GM19240 (cell line): ENCODE results near the gene VPS25.

Experiments
- DNase-seq: peaks from one replicate; pipeline ENCODE4 v3.0.0; 2011; ENCODE audit warnings: low spot score; ENCODE audit not compliant: insufficient read length

Gene VPS25

DNA sequence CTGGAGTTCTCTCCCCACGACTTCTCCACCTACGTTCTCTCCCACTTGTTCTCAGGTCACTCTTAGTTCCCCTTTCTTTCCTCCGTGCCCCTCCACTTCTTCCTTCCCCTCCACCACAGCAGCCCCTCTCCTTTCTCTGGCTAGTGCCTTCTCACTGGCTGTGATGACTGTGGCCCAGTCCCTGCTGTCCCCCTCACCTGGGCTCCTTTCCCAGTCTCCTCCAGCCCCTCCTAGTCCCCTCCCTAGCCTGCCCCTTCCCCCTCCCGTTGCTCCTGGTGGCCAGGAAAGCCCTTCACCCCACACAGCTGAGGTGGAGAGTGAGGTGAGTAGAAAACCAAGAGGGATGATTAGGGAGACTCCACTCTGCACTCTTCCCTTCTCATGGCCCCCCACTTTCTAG is 21.8 kb downstream of the VPS25 start:
- no peak for DNase-seq

DNA sequence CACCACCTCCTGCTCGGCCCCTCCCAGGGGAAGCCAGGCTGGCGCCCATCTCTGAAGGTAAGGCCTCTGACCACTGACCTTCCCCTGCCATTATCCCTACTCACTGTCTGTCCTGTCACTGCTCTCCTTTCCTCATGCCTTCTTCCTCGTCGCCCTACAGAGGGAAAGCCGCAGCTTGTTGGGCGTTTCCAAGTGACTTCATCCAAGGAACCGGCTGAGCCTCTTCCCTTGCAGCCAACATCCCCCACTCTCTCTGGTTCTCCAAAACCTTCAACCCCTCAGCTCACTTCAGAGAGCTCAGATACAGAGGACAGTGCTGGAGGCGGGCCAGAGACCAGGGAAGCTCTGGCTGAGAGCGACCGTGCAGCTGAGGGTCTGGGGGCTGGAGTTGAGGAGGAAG is 22.2 kb downstream of the VPS25 start:
- no peak for DNase-seq

DNA sequence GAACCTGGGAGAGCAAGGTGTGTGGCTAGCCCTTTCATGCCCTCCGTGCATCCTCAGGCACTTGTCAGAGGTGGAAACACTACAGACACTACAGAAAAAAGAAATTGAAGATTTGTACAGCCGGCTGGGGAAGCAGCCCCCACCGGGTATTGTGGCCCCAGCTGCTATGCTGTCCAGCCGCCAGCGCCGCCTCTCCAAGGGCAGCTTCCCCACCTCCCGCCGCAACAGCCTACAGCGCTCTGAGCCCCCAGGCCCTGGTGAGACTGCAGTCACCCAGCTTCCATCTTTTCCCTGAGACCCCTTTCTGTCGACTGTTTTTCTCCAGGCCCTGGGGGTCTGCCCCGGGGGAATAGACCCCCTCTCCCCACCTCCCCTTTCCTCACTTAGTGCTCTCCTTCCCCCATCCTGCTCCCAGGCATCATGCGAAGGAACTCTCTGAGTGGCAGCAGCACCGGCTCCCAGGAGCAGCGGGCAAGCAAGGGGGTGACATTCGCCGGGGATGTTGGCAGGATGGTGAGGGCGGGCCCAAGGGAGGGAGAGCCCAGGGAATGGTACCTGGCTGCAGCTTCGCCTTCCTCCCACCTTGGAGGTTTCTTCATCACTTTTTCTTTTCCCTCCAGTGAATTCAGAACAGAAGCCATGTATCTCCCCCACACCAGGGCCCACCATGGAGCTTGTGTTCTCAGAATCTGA is 23.0 kb downstream of the VPS25 start:
- no peak for DNase-seq

DNA sequence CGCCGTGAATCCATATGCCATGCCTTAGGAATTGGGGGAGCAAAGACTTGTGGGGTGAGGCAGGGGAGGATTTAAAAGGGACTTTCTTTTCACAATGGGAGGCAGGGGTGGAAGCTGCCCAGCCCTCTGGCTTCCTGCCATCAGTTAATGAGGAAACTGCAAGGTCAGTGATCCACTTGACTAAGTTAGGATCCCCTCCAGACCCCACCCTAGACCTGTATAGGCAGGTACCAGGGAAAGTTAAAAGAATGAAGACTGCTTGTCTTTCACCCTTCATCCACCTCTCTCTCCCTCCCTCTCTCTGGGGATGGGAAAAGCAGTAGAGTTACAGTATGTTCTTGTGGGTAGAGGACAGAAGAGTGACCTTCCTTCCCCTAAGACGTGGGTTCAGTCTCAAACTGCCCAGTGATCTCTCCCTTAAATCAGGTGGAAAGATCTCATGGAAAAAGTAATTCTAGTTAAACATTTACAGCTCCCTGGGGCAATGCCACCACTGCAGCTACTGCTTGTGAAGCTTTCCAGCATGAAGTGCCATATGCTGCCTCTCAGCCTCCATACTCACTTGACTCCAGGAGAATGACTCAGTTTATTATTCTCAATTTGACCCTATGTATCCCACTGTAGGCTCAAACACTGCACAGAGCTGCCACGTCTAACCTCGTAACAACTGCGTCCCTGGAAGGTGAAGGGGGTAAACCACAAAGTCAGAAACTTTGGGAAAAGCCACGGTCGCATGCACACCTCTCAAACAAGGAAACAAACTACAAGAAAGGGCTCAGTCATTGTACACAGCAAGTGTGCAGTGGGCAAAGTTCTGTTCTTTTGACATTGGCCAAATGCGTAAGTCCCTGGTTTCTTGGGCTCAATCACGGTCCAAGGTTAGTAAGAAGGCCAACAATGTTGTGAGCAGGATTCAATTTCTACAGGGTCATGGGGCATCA is 24.1 kb downstream of the VPS25 start:
- DNase-seq = no peak

DNA sequence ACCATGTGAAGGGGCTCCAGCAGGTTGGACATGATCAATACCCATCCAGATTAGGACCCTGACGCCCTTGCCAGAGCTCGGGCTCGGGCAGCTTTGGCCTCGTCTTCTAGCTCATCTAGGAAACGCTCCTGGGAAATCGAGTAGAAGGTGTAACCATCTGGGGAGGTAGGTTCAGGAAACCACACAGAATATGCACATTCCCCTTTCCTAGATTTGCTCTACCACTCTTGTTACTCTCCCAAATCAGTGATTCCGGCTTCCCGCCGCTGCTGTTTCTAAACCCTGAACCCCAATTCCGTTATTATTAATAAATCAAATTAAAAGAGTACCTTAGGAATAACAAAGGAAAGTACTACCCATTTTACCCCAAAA is 24.7 kb downstream of the VPS25 start:
- no peak for DNase-seq

DNA sequence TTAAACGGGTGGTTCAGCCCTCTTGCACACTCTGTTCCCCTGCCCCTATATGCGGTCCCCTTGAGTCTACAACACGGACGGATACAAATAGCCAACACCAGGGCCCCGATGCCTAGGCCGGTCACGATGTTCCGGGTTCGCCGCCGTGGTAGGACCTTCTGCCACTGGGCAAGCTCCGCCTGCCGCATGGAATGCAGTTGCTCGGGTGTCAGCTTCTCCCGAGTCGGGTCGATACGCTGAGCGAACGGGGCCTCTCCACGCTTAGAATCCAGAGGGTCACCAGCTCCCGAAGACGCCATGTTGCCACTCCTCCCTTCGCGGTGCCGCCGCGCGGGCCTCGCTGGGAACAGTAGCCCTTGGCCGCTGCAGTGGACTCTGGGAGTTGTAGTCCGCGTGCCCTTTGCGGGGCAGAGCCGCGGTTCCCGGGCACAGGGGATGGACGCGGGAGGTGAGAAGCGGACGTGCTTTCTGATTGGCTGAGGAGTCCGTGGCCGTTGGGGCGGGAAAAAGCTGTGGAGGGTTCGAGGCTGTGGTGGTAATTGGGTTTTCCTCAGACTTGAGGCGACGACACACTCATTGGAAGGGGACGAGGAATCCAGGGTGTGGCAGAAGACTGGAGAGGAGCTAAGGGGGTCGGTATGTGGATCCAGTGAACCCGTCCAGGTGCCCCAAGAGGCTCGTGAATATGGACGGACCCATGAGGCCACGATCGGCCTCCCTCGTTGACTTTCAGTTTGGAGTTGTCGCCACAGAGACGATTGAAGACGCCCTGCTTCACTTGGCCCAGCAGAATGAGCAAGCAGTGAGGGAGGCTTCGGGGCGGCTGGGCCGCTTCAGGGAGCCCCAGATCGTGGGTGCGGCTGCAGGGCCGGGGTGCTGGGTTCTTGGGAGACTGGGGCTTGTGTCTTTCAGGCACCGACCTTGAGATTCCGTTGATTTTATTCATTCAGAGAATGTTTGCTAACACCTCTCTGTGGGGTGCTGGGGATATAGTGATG is 25.4 kb downstream of the VPS25 start, which contains the start of the genes CNTD1 and COA3:
CNTD1 (plus strand) TSS at position 479 of the 998 bp plus-strand sequence; CDS start at position 686, 207 bp downstream.
COA3 (minus strand) TSS at position 322 of the 998 bp plus-strand sequence; CDS start at position 299, 23 bp downstream.
- DNase-seq = peak; percentile 92

DNA sequence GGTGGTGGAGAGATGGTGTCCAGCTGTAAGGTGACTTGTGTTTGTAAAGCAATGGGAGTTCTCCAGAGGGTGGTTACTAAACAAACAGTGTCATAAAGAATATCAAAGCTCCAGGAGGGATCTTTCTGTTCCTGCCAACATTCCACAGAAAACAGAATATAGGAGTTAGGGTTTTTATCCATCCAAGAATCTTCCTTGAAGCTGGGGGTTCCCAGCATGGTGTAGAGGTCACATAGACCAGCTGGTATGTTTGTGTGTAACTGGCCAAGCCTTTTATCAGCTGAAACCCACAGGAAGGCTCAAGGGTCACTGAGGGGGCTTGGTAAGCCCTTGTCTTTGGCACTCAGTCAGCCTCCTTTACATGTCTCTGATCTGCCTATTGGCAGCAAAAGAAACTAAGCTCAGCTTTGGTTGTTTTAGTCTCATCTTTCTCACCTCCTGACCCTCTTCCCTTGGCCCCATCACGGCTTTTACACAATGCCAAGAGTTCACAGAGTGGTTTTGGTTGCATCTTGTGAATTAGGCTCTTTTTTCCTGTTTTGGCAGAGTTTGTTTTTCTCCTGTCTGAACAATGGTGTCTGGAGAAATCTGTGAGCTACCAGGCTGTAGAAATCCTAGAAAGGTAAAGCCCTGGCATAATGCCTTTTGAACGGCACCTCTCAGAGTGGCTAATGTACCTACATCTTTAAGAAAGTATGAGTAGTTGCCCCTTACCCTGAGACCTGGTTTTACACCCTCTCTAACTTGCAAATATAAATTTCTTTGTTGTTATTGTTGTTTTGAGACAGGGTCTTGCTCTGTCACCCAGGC is 30.0 kb downstream of the VPS25 start:
- DNase-seq = no peak

DNA sequence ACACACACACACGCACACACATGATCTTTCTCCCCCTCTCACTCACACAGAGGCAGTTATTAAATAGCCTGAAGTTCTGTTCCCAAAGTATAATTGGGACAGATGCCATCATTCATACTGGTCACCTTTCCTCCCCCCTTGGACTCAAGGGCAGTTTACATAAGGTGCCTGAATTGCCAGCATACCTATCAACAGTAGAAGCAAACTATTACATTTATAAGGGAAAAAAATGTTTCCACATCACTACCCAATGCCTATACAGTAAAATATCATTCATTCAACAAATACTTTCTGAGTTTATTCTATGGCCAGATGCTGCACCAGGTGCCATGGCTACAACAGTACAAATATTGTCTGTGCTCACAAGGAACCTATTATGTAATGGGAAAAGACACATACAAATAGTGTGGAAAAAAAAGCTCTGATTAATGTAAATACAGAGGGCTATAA is 31.7 kb downstream of the VPS25 start:
- DNase-seq = no peak

DNA sequence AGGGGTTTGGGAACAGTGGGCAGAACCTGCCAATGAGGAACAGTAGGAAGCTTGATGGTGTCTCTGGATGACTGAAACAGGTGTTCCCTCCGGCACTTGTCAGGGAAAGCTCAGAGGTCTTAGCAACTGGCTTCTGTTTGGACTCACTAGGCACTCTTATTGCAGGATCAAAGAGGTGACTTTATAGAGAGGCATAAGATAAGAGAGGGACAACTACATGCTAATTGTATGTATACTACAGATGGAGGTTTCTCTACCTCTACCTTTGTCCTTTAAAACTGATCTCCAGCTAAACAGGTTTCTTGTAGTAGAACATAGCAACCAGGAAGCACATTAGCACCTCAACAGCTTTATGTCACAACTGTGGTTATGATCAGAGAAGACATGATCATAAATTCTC is 33.0 kb downstream of the VPS25 start:
- DNase-seq = no peak

DNA sequence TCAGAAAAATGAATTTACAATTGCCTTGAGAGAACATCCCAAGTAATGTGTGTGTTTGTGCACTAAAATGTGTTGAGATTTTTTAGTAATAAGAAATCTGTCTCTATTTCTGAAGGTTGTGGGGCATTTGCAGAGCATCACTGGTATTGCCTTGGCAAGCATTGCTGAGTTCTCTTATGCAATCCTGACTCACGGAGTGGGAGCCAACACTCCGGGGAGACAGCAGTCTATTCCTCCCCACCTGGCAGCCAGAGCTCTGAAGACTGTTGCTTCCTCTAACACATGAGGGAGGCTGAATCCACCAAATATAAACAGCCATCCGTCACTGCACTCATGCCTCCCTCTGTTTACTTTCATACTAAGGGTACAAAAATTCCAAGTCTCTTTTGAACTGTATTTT is 36.0 kb downstream of the VPS25 start:
- DNase-seq = no peak

DNA sequence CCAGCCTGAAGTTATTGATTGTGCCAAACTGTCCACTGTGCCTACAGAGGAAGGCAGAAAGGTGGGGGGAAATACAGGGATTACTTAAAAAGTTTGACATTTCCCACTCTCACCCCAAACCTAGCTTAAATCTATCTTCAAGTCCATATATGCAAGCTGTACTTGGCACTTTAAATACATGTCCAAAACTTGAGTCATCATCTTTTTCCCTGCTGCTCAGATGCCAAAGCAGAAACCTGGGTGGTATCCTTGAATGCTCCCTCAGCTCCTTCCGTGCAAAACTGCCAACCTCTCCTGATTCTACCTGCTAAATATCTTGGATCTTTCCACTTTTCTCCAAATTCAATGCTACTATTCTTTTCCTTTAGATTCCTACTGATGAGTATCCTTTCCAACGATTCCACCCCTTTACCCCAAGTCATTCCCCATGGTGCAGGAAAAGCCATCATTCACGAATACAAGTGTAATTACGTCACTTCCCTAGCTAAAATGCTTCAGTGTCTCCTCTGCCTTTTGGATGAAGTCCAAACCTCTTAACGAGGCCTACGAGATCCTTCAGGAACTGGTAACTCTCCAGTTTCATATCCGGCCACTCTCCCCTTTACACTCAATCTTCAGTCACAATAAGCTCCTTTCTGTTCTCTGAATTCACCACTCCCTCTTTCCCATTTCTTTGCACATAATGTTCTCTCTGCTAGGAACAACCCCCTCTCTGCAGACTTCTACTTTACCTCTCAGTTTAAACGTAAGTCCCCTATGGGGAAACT is 41.6 kb downstream of the VPS25 start:
- no peak for DNase-seq

DNA sequence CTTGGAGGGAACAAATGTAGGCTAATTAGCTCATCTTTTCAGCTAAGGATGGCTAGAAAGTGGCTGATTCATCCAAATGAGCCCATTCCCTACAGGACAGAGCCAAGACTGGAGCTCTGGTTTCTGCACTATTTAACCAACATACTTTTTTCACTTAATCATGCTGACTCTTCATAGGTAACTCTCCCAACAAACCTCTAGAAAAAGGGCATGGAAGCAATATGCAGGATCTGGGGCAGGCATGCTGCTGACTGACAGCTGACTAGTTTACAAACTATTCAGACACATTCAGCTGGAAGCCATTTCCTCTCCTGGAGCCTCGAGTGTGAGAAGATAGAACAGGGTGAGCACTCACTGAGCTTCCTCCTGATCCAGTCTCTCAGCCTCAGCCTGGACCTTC is 44.6 kb downstream of the VPS25 start:
- DNase-seq = no peak

DNA sequence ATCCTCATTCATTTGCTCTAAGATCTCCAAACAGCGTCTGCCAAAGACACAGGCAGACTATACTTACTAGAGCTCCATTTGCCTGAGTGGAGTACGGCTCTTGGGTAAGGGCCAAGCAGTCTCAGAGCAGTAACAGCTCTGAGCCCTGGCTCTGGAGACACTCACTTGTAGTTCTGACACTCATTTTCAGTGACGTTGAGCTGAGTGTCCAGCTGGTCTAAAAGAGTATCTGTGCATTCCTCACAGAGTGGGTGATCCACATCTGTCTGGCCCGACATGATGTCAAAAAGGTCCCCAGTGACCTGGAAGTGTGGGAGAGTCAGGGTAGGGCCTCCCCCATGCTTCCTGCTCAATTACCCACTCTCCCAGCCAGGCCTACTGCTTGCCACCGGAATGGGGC is 45.1 kb downstream of the VPS25 start:
- no peak for DNase-seq

DNA sequence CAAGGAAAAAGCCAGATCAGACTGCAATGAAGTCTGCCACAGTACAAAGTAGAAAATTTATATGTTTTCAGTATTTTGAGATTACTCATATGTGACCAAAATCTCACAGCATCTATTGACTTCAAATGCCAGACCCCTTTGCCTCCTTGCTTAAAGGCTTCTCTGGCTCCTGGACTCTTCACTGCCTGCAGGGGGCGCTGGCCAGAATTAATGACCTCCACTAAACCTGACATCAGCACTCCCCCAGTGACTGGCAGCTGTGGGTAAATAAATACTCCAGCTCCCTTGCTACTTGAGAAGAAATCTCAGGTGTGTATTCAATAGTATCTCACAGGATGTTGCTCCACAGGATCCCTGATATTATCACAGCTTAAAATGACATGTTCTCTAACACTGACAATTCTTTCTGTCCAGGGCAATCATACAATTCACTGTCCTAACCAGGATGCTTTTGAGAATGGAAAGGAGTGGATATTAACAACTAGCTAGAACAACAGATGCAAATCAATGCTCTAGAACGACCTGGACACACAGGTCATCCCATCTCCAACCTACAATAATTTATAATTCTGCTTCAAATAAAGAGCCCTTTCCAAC is 46.8 kb downstream of the VPS25 start:
- DNase-seq = peak; percentile 45

DNA sequence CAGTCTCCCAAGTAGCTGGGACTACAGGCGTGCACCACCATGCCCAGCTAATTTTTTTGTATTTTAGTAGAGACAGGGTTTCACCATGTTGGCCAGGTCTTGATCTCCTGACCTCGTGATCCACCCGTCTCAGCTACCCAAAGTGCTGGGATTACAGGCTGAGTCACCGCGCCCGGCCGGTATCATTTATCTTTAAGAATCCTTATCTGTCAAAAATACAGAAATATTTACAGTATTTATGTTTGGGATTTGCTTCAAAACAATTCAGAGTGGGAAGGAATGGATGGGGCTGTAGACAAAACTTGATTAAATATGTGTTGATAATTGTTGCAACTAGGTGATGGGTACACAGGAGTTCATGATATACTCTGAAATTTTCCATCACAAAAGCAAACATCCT is 47.9 kb downstream of the VPS25 start:
- no peak for DNase-seq

DNA sequence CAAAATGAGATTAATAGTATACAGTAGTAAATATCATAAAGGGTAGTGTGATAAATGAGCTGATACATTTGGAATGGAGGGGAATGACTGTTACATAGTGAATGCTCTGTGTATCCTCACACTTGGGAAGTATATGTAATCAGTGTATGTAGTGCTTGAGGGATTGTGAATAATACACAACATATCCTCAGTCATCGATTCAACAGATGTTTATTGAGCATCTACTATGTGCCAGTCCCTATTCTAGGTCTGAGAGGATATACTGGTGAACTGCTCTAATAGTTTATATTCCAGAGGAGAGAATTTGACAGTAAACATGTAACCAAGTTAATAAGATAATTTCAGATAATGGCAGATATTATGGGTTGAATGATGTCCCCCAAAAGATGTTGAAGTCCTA is 54.2 kb downstream of the VPS25 start:
- DNase-seq = no peak
